ENCODE data around the gene ETDB.

DNA sequence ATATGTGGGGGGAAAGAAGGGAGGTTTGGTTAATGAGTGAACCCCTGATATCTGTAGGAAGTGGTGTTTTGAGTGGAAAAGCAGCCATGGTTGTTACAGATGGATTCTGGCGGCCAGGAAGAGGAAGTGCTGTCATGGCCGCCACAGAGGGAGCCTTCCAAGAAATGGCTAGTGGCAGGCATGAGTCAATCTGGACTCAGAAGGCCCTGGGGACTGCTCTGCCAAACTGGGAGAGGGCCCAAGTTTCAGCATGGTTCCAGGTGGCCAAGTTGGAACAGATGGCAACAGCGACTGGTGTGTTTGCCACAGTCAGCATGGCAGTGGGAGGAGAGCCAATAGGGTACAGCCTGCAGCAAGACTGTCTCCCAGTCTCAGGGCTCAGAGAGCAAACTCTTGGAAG, 32.5 kb downstream of the ETDB start:
- TF ChIP-seq POLR2AphosphoS5 (IDR thresholded peaks at IDR 0.05; ENCODE audit: borderline replicate concordance, low read depth, low read length) (no peak), EZH2 (IDR thresholded peaks at IDR 0.05) (no peak)

Measured in SK-N-MC (cell line).